NCI-H2196 (cell line): ENCODE data around the gene TMEM161B.
"Not testable (repeated sequence)": the region's sequence is repeated elsewhere in the genome, so short reads cannot be mapped to it uniquely, and the experiment has no call there.

ENCODE experiments used
- DNase-seq: peaks from one replicate; lab custom pipeline; 2025; ENCODE audit not compliant: unreplicated experiment; lab: John Stamatoyannopoulos, UW

Gene TMEM161B

GRCh38 chr5:88268385-88269184 lies at the start of gene TMEM161B:
TMEM161B (minus strand) TSS chr5:88268845; CDS start chr5:88268723, 122 bp downstream.
- peak; percentile 72 for DNase-seq

- no peak for DNase-seq
These were observed 35.7 kb upstream of the TMEM161B start for GRCh38 chr5:88304356-88304755.

GRCh38 chr5:88298425-88298824 lies 29.8 kb upstream of the TMEM161B start:
- no peak for DNase-seq

GRCh38 chr5:88290801-88291200 lies 22.2 kb upstream of the TMEM161B start:
- no peak for DNase-seq

GRCh38 chr5:88288528-88289197 lies 20.0 kb upstream of the TMEM161B start:
- no peak for DNase-seq

- DNase-seq: no peak
These were observed 19.3 kb upstream of the TMEM161B start for GRCh38 chr5:88287846-88288527.

GRCh38 chr5:88287302-88287701 lies 18.7 kb upstream of the TMEM161B start:
- no peak for DNase-seq

- no peak for DNase-seq
These were observed 15.0 kb upstream of the TMEM161B start for GRCh38 chr5:88283690-88284089.

GRCh38 chr5:88281322-88281721 lies 12.7 kb upstream of the TMEM161B start:
- no peak for DNase-seq

- no peak for DNase-seq
These were observed 10.9 kb upstream of the TMEM161B start for GRCh38 chr5:88279584-88279983.

- no peak for DNase-seq
These were observed 7.7 kb upstream of the TMEM161B start for GRCh38 chr5:88276378-88276777.

- no peak for DNase-seq
These were observed 6.9 kb upstream of the TMEM161B start for GRCh38 chr5:88275581-88275980.

GRCh38 chr5:88269222-88269771 lies 652 bp upstream of the TMEM161B start:
- no peak for DNase-seq

GRCh38 chr5:88264565-88264964 lies 4.1 kb downstream of the TMEM161B start:
- DNase-seq: not testable (repeated sequence)

GRCh38 chr5:88263349-88263748 lies 5.3 kb downstream of the TMEM161B start:
- no peak for DNase-seq

- no peak for DNase-seq
These were observed 6.5 kb downstream of the TMEM161B start for GRCh38 chr5:88262116-88262515.

GRCh38 chr5:88258636-88259035 lies 10.0 kb downstream of the TMEM161B start:
- DNase-seq: no peak

GRCh38 chr5:88256872-88257271 lies 11.8 kb downstream of the TMEM161B start:
- no peak for DNase-seq

GRCh38 chr5:88256037-88256436 lies 12.6 kb downstream of the TMEM161B start:
- no peak for DNase-seq

- no peak for DNase-seq
These were observed 14.3 kb downstream of the TMEM161B start for GRCh38 chr5:88254320-88254719.

GRCh38 chr5:88251048-88251711 lies 17.5 kb downstream of the TMEM161B start:
- no peak for DNase-seq
